IMR-90 (cell line): ENCODE data around the gene LBH. TPM values are rescaled to one million over a fixed set of nuclear protein-coding genes. Genes with fewer than 3 reads are reported as not detected.
A peak's percentile ranks its signal among the peaks of the same experiment; 100 is the strongest.

ENCODE experiments used
- ATAC-seq: fragments of 200-7000 bp; cut with Tn5 transposase; 2 replicates; pipeline ENCODE4 v1.9.1; 2020; ENCODE audit warnings: low read depth, mild to moderate bottlenecking, moderate library complexity
- BruUV-seq: library from RNA; stranded (reverse); fragments of 400-500 nt; replicated peaks from 2 replicates; lab custom pipeline; 2021; lab: Mats Ljungman, UMichigan
- CTCF ChIA-PET: fragments of 300-600 bp; formaldehyde crosslinking; extraction: SDS; loops from one replicate; lab custom pipeline; 2021; ENCODE audit warnings: antibody characterized with exemption; lab: Yijun Ruan, JAX
- POLR2A ChIA-PET: fragments of 300-600 bp; sonication (Branson Sonifier 250); formaldehyde crosslinking; loops from one replicate; lab custom pipeline; 2022; ENCODE audit warnings: antibody characterized with exemption; ENCODE audit not compliant: unreplicated experiment; lab: Charles Lee
- DNase-seq: peaks from one replicate; pipeline ENCODE4 v3.0.0; 2013
- H2AFZ ChIP-seq: replicated peaks from 2 replicates; pipeline ENCODE3; 2013; ENCODE audit warnings: low read length, mild to moderate bottlenecking; ENCODE audit not compliant: poor library complexity
- H2AK5ac ChIP-seq: 2 replicates; pipeline ENCODE4 v1.6.1; 2013; ENCODE audit warnings: low read depth, low read length, inconsistent platforms
- H2AK9ac ChIP-seq: replicated peaks from 2 replicates; pipeline ENCODE3; 2013; ENCODE audit warnings: mild to moderate bottlenecking, low read depth, low read length, moderate library complexity; ENCODE audit not compliant: poor library complexity
- H2BK120ac ChIP-seq: 2 replicates; pipeline ENCODE4 v1.6.1; 2013; ENCODE audit warnings: low read depth, low read length, inconsistent platforms
- H2BK15ac ChIP-seq: 3 replicates; pipeline ENCODE4 v1.6.1; 2013; ENCODE audit warnings: low read depth, low read length, inconsistent platforms
- H2BK20ac ChIP-seq: 2 replicates; pipeline ENCODE4 v1.6.1; 2013; ENCODE audit warnings: low read depth, mild to moderate bottlenecking, inconsistent platforms, low read length, moderate library complexity
- H2BK5ac ChIP-seq: 2 replicates; pipeline ENCODE4 v1.6.1; 2013; ENCODE audit warnings: mild to moderate bottlenecking, low read depth, low read length, inconsistent platforms; ENCODE audit not compliant: poor library complexity, severe bottlenecking
- H3K14ac ChIP-seq: replicated peaks from 2 replicates; pipeline ENCODE4 v1.6.1; 2013; ENCODE audit warnings: low read depth, low read length, inconsistent platforms
- H3K18ac ChIP-seq: 2 replicates; pipeline ENCODE4 v1.6.1; 2013; ENCODE audit warnings: low read depth, low read length, control low read depth
- H3K23ac ChIP-seq: 2 replicates; pipeline ENCODE4 v1.6.1; 2013; ENCODE audit warnings: low read depth, low read length, inconsistent platforms
- H3K27ac ChIP-seq: 2 replicates; pipeline ENCODE4 v1.5.1; 2013; ENCODE audit warnings: mild to moderate bottlenecking, control low read depth, low read length; ENCODE audit not compliant: insufficient read depth
- H3K27me3 ChIP-seq: 2 replicates; pipeline ENCODE4 v1.6.1; 2013; ENCODE audit warnings: low read length; ENCODE audit not compliant: control insufficient read depth, insufficient read depth
- H3K36me3 ChIP-seq: 2 replicates; pipeline ENCODE4 v1.6.1; 2013; ENCODE audit warnings: low read length, mixed read lengths; ENCODE audit not compliant: control insufficient read depth, insufficient read depth
- H3K4ac ChIP-seq: 2 replicates; pipeline ENCODE4 v1.6.1; 2013; ENCODE audit warnings: low read depth, low read length, inconsistent platforms
- H3K4me1 ChIP-seq: 2 replicates; pipeline ENCODE4 v1.6.1; 2013; ENCODE audit warnings: low read length, mixed read lengths; ENCODE audit not compliant: control insufficient read depth, insufficient read depth
- H3K4me2 ChIP-seq: 2 replicates; pipeline ENCODE4 v1.6.1; 2013; ENCODE audit warnings: low read depth, mild to moderate bottlenecking, control low read depth, low read length, moderate library complexity
- H3K4me3 ChIP-seq: 2 replicates; pipeline ENCODE4 v1.5.1; 2013; ENCODE audit warnings: low read depth, mild to moderate bottlenecking, control low read depth, low read length, moderate library complexity; ENCODE audit not compliant: insufficient read depth
- H3K56ac ChIP-seq: 2 replicates; pipeline ENCODE4 v1.6.1; 2013; ENCODE audit warnings: low read length, inconsistent platforms; ENCODE audit not compliant: insufficient read depth; ENCODE audit errors: extremely low read depth
- H3K79me1 ChIP-seq, 2 experiments: 2 replicates each; pipeline ENCODE4 v1.6.1; 2013; ENCODE audit warnings: low read length in 2 of 2, inconsistent platforms in 1 of 2, low read depth in 1 of 2
- H3K9ac ChIP-seq: 2 replicates; pipeline ENCODE4 v1.6.1; 2013; ENCODE audit warnings: low read depth, low read length, control low read depth
- H3K9me1 ChIP-seq: 2 replicates; pipeline ENCODE4 v1.6.1; 2013; ENCODE audit warnings: low read length, inconsistent platforms; ENCODE audit not compliant: insufficient read depth
- H3K9me3 ChIP-seq: 2 replicates; pipeline ENCODE4 v1.6.1; 2013; ENCODE audit warnings: low read length; ENCODE audit not compliant: control insufficient read depth, insufficient read depth
- H4K20me1 ChIP-seq: 2 replicates; pipeline ENCODE4 v1.6.1; 2013; ENCODE audit warnings: low read length, inconsistent platforms; ENCODE audit not compliant: insufficient read depth
- H4K5ac ChIP-seq: 2 replicates; pipeline ENCODE4 v1.6.1; 2013; ENCODE audit warnings: mild to moderate bottlenecking, low read depth, low read length, control low read depth
- H4K8ac ChIP-seq, 2 experiments: 2 replicates each; pipeline ENCODE4 v1.6.1; 2013; ENCODE audit warnings: low read depth in 2 of 2, low read length in 2 of 2, control low read depth in 1 of 2, inconsistent platforms in 1 of 2
- H4K91ac ChIP-seq: 2 replicates; pipeline ENCODE4 v1.6.1; 2013; ENCODE audit warnings: low read depth, low read length, inconsistent platforms; ENCODE audit not compliant: insufficient read depth
- CHD1 ChIP-seq: IDR thresholded peaks from 2 replicates; pipeline ENCODE4 v1.6.1; 2012; ENCODE audit warnings: low read depth, low read length, improper control_type of control experiment
- MAZ ChIP-seq: IDR thresholded peaks from 2 replicates; pipeline ENCODE4 v1.6.1; 2012; ENCODE audit warnings: low read depth, mild to moderate bottlenecking, low read length, improper control_type of control experiment, moderate library complexity, borderline replicate concordance
- POLR2A ChIP-seq: IDR thresholded peaks from 2 replicates; pipeline ENCODE4 v1.6.1; 2012; ENCODE audit warnings: mild to moderate bottlenecking, low read depth, low read length
- WGBS, 2 experiments: methylation state at CpG; one replicate each; pipeline versions ENCODE4 v1.1.5 to v1.1.7; 2013; ENCODE audit warnings: missing lambda C conversion rate in 2 of 2; ENCODE audit not compliant: insufficient read length in 1 of 2; ENCODE audit errors: extremely low coverage in 2 of 2; 5-methylcytosine and 5-hydroxymethylcytosine counted together
- dilution Hi-C: fragments of 300-500 bp; cut with HindIII; formaldehyde crosslinking; loops from one replicate; pipeline ENCODE4 v1.14.3; 2018; ENCODE audit warnings: low sequenced_read_pairs; ENCODE audit not compliant: unreplicated experiment
- in situ Hi-C: fragments of 300-500 bp; cut with MboI; formaldehyde crosslinking; loops from 3 replicates; pipeline ENCODE4 v1.14.3; 2019; ENCODE audit warnings: low sequenced_read_pairs, inconsistent platforms, mixed read lengths
- intact Hi-C: fragments of 100-400 bp; cut with micrococcal nuclease; formaldehyde crosslinking; loops from 2 replicates; pipeline ENCODE4 v1.10.0; 2022
- polyA plus RNA-seq, 3 experiments: library from polyadenylated mRNA; depleted of rRNA; stranded (reverse); fragments of >200 nt; gene quantifications; 2 replicates each; pipeline ENCODE4 v1.2.3, GENCODE V29; 2012; ENCODE audit warnings: low replicate concordance in 1 of 3
- total RNA-seq: library from RNA; depleted of rRNA; stranded (reverse); fragments of >200 nt; gene quantifications from 2 replicates; pipeline ENCODE4 v1.2.3, GENCODE V29; 2012
- TF ChIP-seq, protein P1 (sequence below): conservative IDR thresholded peaks from 2 replicates; pipeline ENCODE4 v1.5.1; 2012; ENCODE audit warnings: mild to moderate bottlenecking, low read depth, low read length, improper control_type of control experiment

Gene LBH
- total and polyA plus RNA-seq, 2 of the 4 experiments (the other 2 are of a cell fraction): 158 to 202 TPM

DNA sequence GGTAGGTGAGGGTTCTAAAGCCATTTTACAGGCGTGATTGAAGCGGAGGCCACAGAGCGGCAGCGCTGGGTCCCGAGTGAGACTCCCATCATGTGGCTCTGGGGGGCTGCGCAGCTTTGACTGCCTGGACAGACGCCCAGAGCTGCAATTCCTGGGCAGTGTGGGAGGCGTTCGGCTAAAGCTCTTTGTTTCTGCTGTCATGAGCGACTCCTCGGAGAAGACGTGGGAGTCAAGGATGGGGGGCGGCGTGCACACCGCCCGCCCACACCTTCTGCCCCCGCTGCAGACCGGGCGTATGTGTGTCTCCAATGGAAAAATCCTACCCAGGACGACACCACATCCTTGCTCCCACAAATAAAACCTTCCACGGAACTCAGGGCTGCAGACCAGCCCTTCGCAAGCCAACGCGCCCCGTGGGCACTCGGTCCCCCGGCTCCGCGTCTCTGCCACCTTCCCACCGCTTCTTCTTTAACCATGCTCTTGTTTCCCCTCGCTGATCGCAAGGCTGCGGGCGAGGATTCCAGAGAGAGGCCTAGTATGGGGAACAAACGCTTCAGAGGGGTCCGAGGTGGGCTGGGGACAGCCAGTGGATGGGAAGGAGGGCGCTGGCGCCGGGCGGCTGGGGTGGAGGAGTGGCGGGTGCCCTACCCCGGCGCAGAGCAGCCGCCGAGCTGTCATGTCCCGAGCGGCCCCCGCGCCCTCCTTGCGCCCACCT, 680 bp upstream of the LBH start:
- peak; percentile 1 for ATAC-seq
- H3K9ac ChIP-seq: peak overlapping the region; percentile 87

More for the DNA sequence above, 680 bp upstream of the LBH start:
- Histone ChIP-seq H2AK5ac (peak overlapping the region; percentile 48), H2BK5ac (peak overlapping the region; percentile 77), H3K4me1 (peaks cover 14% of the 10 kb centered on the region), H2AFZ (peak overlapping the region; percentile 92), H3K9me3 (no peaks in the 10 kb centered on the region), H2BK120ac (peak overlapping the region; percentile 88), H3K18ac (peak overlapping the region; percentile 25), H3K79me1 (peaks cover 5 to 41% of the 10 kb centered on the region in 2 experiments; a peak in 3 of 4 replicates), H3K14ac (peak overlapping the region; percentile 86), H3K27me3 (no peaks in the 10 kb centered on the region), H3K56ac (peak overlapping the region; percentile 78; the same call in 1 of the 2 replicates), H2BK20ac (peak overlapping the region; percentile 61; the same call in 1 of the 2 replicates), H2AK9ac (peak overlapping the region; percentile 82), H3K4me2 (peak overlapping the region; percentile 84), H3K9me1 (peaks cover 20% of the 10 kb centered on the region), H3K23ac (peak overlapping the region; percentile 90), H4K8ac (peak overlapping the region; percentile 57 to 79), H3K4ac (peak overlapping the region; percentile 93), H3K4me3 (peak overlapping the region; percentile 84), H4K20me1 (peaks cover 43% of the 10 kb centered on the region), H3K36me3 (peaks cover 28% of the 10 kb centered on the region), H4K5ac (peak overlapping the region; percentile 8; the same call in 1 of the 2 replicates), H2BK15ac (no peak overlapping the region), H3K27ac (peak overlapping the region; percentile 79), H4K91ac (peak overlapping the region; percentile 88)
- in situ Hi-C loops: no loop called here
- TF ChIP-seq POLR2A (no peak), CHD1 (0 out of 2 replicates have a peak, but pooled peaks have one; percentile 54), MAZ (peak; percentile 10; the same call in 1 of the 2 replicates)
- TF ChIP-seq, protein P1, sequence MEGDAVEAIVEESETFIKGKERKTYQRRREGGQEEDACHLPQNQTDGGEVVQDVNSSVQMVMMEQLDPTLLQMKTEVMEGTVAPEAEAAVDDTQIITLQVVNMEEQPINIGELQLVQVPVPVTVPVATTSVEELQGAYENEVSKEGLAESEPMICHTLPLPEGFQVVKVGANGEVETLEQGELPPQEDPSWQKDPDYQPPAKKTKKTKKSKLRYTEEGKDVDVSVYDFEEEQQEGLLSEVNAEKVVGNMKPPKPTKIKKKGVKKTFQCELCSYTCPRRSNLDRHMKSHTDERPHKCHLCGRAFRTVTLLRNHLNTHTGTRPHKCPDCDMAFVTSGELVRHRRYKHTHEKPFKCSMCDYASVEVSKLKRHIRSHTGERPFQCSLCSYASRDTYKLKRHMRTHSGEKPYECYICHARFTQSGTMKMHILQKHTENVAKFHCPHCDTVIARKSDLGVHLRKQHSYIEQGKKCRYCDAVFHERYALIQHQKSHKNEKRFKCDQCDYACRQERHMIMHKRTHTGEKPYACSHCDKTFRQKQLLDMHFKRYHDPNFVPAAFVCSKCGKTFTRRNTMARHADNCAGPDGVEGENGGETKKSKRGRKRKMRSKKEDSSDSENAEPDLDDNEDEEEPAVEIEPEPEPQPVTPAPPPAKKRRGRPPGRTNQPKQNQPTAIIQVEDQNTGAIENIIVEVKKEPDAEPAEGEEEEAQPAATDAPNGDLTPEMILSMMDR: 0 out of 2 replicates have a peak, but pooled peaks have one; percentile 14
- intact Hi-C loops: loop anchor here (1.0 to 10.0 kb wide), 4 partner anchors 71 to 474 kb away; partner anchors contain the start of gene LCLAT1
- peak; percentile 64 for DNase-seq
- ChIA-PET POLR2A (interaction anchor here (0.6 to 1.0 kb wide), 10 partner anchors 12 to 1019 kb away, joined by 3 to 25 read pairs (median 4); no protein-coding TSS in a partner anchor), CTCF (interaction anchor here (0.7 to 1.6 kb wide), 4 partner anchors 8 to 481 kb away, joined by 3 to 10 read pairs (median 4); no protein-coding TSS in a partner anchor)
- dilution Hi-C loops: no loop called here
- BruUV-seq: no TSS peak
- 0% methylated on average over 15 of the region's 50 CpGs; no CpG with 5 or more reads in 1 of the 2 experiments for WGBS, 2 experiments
